DND-41 (cell line): ENCODE measurements around the gene RANBP9.

Source experiments
- CTCF ChIP-seq: IDR thresholded peaks from 2 replicates; pipeline ENCODE4 v1.5.1; 2012; ENCODE audit warnings: borderline replicate concordance, low read length, moderate library complexity, mild to moderate bottlenecking; ENCODE audit not compliant: poor library complexity, severe bottlenecking; ENCODE audit errors: extremely low read depth
- EZH2 ChIP-seq: IDR thresholded peaks from 3 replicates; pipeline ENCODE4 v1.6.1; 2012; ENCODE audit warnings: borderline replicate concordance, low read depth, mild to moderate bottlenecking, moderate library complexity, low read length, inconsistent platforms; ENCODE audit not compliant: severe bottlenecking

DNA sequence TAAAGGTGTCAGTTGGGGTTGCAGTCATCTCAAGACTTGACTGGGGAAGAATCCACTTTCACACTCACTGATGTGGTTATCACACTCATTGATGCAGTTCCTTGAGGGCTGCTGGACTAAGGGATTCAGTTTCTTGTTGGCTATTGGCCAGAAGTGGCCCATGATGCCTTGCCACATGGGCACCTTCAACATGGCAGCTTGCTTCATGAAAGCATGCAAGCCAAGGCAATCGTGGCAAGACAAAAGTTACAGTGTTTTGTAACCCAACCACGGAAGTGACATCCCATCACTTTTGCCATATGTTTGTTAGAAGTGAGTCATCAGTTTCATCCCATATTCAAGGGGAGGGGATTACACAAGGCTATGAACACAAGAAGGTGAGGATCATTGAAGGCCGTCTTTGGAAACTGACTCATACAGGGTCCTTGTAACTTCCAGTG, 3.8 kb upstream of the RANBP9 start:
- no peak for TF ChIP-seq CTCF
- no peak for TF ChIP-seq EZH2
